Thoracic aorta (tissue), 2 donors: Measurements from ENCODE around the gene UCKL1. TPM values are rescaled to one million over a fixed set of nuclear protein-coding genes. Genes with fewer than 3 reads are reported as not detected.
A peak's percentile ranks its signal among the peaks of the same experiment; 100 is the strongest.

Experiments
- ATAC-seq: fragments of 150-250 bp; one replicate; pipeline ENCODE4 v1.8.0; 2017; ENCODE audit warnings: low read depth; ENCODE audit not compliant: insufficient number of reproducible peaks, low FRiP score
- DNase-seq: peaks from one replicate; pipeline ENCODE4 v3.0.0-alpha.2; 2020; ENCODE audit warnings: low spot score
- H3K27ac ChIP-seq, 2 donors: fragments of 200-600 bp; sonication (generic); 1 replicate in 1 of 2; 2 replicates in 1 of 2; pipeline ENCODE4 v1.5.1; 2016; ENCODE audit warnings: mild to moderate bottlenecking in 2 of 2, moderate library complexity in 2 of 2
- H3K27me3 ChIP-seq: fragments of 200-600 bp; sonication (generic); replicated peaks from 2 replicates; pipeline ENCODE4 v1.6.0; 2016; ENCODE audit warnings: mild to moderate bottlenecking; ENCODE audit not compliant: insufficient read depth
- H3K36me3 ChIP-seq: fragments of 200-600 bp; sonication (generic); one replicate; pipeline ENCODE4 v1.5.1; 2016
- H3K4me1 ChIP-seq, 2 donors: fragments of 200-600 bp; sonication (generic); 1 replicate in 1 of 2; 2 replicates in 1 of 2; pipeline versions ENCODE4 v1.5.1 to v1.6.0; 2016; ENCODE audit warnings: low read depth in 2 of 2, mild to moderate bottlenecking in 1 of 2; ENCODE audit not compliant: control insufficient read depth in 1 of 2
- H3K4me3 ChIP-seq: fragments of 200-600 bp; sonication (generic); 2 replicates; pipeline ENCODE4 v1.5.1; 2016; ENCODE audit warnings: mild to moderate bottlenecking
- H3K9me3 ChIP-seq: fragments of 200-600 bp; sonication (generic); 2 replicates; pipeline ENCODE4 v1.5.1; 2016
- total RNA-seq, 2 donors: library from RNA; depleted of rRNA; stranded (reverse); fragments of >200 nt; gene quantifications; one replicate each; pipeline versions ENCODE4 v1.1.0 to v1.2.3, GENCODE V29; 2016
- TF ChIP-seq, protein P1 (sequence below): fragments of 200-600 bp; sonication (generic); IDR thresholded peaks from one replicate; pipeline ENCODE4 v1.5.1; 2019; ENCODE audit warnings: antibody characterized with exemption

UCKL1 gene
- 10 to 100 TPM; 27.3 to 40.5 TPM for total RNA-seq

DNA sequence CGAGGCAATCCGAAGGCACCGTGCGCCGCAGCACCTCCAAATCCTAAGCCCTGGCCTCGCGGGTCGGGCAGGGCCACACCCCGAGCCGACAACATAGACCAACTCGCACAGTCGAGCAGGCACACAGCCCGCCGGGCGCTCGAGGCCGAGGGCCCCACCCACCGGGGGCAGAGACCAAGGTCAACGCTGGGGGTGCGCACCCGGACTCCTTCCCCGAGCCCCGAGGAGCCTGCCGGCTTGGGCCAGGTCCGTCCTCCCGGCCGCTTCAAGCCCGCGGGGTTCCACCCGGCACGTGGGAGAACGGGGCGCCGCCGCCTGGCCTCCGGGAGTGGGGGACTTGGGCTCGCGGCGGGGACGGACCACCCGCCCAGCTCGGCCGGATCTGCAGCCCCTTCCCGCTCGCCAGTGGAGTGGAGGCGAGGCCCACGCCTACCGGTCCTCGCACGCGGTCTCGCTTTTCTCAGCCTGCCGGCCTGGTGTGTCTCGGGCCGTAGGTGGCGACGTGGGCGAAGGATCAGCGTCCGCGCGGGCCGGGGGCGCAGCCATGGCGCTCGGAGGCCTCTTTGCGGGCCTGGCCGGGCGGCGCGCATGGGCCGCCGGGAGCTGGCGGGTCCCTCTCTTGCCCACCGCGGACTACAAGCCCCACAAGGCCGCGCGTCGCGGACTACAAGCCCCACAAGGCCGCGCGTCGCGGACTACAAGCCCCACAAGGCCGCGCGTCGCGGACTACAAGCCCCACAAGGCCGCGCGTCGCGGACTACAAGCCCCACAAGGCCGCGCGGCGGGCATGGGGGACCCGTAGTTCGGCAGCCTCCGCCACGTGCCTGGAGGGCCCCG lies at the start of gene UCKL1:
TSS of gene UCKL1 (minus strand) at position 590 of the 837 bp plus-strand sequence. CDS start at position 546, 44 bp downstream.
- TF ChIP-seq, protein P1, sequence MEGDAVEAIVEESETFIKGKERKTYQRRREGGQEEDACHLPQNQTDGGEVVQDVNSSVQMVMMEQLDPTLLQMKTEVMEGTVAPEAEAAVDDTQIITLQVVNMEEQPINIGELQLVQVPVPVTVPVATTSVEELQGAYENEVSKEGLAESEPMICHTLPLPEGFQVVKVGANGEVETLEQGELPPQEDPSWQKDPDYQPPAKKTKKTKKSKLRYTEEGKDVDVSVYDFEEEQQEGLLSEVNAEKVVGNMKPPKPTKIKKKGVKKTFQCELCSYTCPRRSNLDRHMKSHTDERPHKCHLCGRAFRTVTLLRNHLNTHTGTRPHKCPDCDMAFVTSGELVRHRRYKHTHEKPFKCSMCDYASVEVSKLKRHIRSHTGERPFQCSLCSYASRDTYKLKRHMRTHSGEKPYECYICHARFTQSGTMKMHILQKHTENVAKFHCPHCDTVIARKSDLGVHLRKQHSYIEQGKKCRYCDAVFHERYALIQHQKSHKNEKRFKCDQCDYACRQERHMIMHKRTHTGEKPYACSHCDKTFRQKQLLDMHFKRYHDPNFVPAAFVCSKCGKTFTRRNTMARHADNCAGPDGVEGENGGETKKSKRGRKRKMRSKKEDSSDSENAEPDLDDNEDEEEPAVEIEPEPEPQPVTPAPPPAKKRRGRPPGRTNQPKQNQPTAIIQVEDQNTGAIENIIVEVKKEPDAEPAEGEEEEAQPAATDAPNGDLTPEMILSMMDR = no peak
- peak; percentile 70 for DNase-seq

DNA sequence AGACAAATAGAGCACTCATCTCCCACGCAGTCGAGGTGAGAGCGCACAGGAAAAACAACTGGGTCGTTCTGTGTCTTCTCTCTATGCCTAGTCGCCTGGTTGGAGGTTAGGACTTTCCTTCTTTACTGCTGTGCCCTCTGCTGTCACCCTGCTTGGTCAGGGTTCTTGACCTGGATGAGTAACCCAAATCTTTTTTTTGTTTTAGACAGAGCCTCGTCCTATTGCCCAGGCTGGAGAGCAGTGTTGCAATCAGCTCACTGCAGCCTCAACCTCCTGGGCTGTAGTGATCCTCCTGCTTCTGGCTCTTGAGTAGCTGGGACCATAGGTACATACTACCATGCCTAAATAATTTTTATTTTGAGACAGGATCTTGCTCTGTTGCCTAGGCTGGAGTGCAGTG lies 49.2 kb upstream of the UCKL1 start:
- no peaks in the 10 kb centered on the region for H3K27me3 ChIP-seq
- peaks cover 75% of the 10 kb centered on the region for H3K36me3 ChIP-seq
- H3K27ac ChIP-seq = no peak overlapping the region

More for the DNA sequence above, at the start of gene UCKL1:
- Histone ChIP-seq H3K4me1 (peaks cover 31 to 41% of the 10 kb centered on the region in 2 donors), H3K36me3 (peaks cover 8% of the 10 kb centered on the region), H3K27ac (peak within 1 kb of the TSS; percentile 72 to 78), H3K9me3 (no peaks in the 10 kb centered on the region), H3K4me3 (peak within 1 kb of the TSS; percentile 93), H3K27me3 (no peaks in the 10 kb centered on the region)
- ATAC-seq = peak; percentile 71

DNA sequence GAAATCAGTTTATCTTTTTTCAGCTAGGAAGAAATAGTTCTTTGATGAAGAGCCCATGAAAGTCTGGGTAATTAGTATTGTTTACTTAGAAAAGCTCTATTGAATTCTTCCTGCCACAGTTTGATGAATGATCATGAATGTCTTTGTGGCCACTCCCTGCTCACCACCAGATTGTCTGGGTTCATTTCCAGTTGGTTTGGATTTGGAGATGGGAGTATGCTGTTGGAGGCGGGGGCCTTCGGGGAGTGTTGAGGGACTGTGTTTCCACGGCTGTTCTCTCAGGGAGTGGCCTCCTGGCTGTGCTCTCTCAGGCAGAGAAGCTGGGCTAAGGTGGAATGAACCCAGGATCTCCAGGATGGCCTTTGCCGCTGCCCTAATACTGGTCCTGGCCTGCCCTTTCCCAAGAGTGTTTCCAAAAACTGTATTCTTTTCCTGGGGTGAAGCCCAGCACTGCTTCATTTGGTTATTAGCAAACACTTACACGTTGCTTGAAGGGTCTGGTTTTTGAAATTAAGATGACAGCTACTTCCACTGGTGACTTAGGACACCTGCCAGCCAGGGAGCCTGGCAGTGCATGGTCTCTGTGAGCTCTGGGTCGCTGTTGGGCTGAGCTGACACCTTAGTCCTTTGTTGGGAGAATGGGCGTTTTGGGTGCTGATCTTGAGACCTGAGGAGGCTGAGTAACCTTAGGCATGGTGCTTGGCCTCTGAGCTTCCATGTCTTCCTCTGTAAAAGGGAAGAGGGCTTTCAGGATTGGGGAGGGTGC lies 47.9 kb upstream of the UCKL1 start:
- no peak overlapping the region for H3K4me3 ChIP-seq
- no peak overlapping the region for H3K27ac ChIP-seq
- DNase-seq (no peak), ATAC-seq (no peak)
- H3K9me3 ChIP-seq = no peaks in the 10 kb centered on the region
- peaks cover 81% of the 10 kb centered on the region for H3K36me3 ChIP-seq
- TF ChIP-seq, protein P1 = no peak
- H3K4me1 ChIP-seq = no peaks in the 10 kb centered on the region
- no peaks in the 10 kb centered on the region for H3K27me3 ChIP-seq

More for the DNA sequence above, 49.2 kb upstream of the UCKL1 start:
- TF ChIP-seq, protein P1 = no peak
- Histone ChIP-seq H3K4me1 (no peaks in the 10 kb centered on the region), H3K4me3 (no peak overlapping the region), H3K9me3 (no peaks in the 10 kb centered on the region)
- DNase-seq (no peak), ATAC-seq (no peak)

DNA sequence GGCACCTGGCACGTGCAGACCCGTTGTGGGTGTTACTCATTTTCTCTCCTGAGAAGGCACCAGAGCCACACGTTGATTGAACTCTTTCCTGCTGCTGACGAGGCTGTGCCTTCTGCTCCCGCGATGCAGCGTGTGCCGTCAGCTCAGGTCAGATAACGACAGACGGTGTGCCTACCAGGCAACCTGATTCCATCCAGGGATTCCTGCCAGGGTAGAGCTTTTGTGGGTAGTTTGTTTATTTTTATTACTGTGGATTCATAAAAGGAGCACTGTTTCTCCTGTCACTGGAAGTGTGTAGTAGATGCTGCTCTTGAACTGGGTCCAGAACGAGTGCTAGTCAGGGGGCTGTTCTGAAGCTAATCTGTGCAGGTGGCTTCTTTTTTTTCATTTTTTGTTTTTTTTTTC lies 45.4 kb upstream of the UCKL1 start:
- no peak for ATAC-seq
- H3K36me3 ChIP-seq = peaks cover 80% of the 10 kb centered on the region

More for the DNA sequence above, 45.4 kb upstream of the UCKL1 start:
- DNase-seq = no peak
- Histone ChIP-seq H3K27me3 (no peaks in the 10 kb centered on the region), H3K27ac (no peak overlapping the region), H3K9me3 (no peaks in the 10 kb centered on the region), H3K4me1 (no peaks in the 10 kb centered on the region), H3K4me3 (no peak overlapping the region)
- TF ChIP-seq, protein P1 = no peak
